Hematopoietic multipotent progenitor cell treated with erythropoietin and hydrocortisone succinate and interleukin-3 and kit ligand, for 4 days (in vitro differentiated cells): ENCODE results near the gene PRKN.

Source experiments
- DNase-seq: peaks from one replicate; pipeline ENCODE4 v3.0.0-alpha.2; 2015

The PRKN gene

GRCh38 chr6:162363757-162364156 lies 363.8 kb downstream of the PRKN start:
- peak; percentile 3 for DNase-seq

GRCh38 chr6:162360901-162361567 lies 366.5 kb downstream of the PRKN start:
- no peak for DNase-seq

- no peak for DNase-seq
Measured at GRCh38 chr6:162358625-162359024, 368.9 kb downstream of the PRKN start.

- no peak for DNase-seq
Measured at GRCh38 chr6:162345051-162345511, 382.5 kb downstream of the PRKN start.

GRCh38 chr6:162344646-162345010 lies 382.9 kb downstream of the PRKN start:
- no peak for DNase-seq

GRCh38 chr6:162343936-162344645 lies 383.5 kb downstream of the PRKN start:
- DNase-seq: no peak

GRCh38 chr6:162343198-162343935 lies 384.2 kb downstream of the PRKN start:
- DNase-seq: no peak

GRCh38 chr6:162337412-162337811 lies 390.2 kb downstream of the PRKN start:
- DNase-seq: no peak

- no peak for DNase-seq
Measured at GRCh38 chr6:162336359-162336758, 391.2 kb downstream of the PRKN start.

GRCh38 chr6:162332365-162332764 lies 395.2 kb downstream of the PRKN start:
- no peak for DNase-seq

- no peak for DNase-seq
Measured at GRCh38 chr6:162331911-162332310, 395.7 kb downstream of the PRKN start.

GRCh38 chr6:162325826-162326225 lies 401.7 kb downstream of the PRKN start:
- DNase-seq: no peak

- DNase-seq: no peak
Measured at GRCh38 chr6:162325051-162325450, 402.5 kb downstream of the PRKN start.

- no peak for DNase-seq
Measured at GRCh38 chr6:162315291-162315690, 412.3 kb downstream of the PRKN start.

- no peak for DNase-seq
Measured at GRCh38 chr6:162313922-162314660, 413.5 kb downstream of the PRKN start.

GRCh38 chr6:162307865-162308264 lies 419.7 kb downstream of the PRKN start:
- DNase-seq: no peak

- no peak for DNase-seq
Measured at GRCh38 chr6:162306616-162307015, 420.9 kb downstream of the PRKN start.

GRCh38 chr6:162301128-162301527 lies 426.4 kb downstream of the PRKN start:
- DNase-seq: no peak

GRCh38 chr6:162294029-162294428 lies 433.5 kb downstream of the PRKN start:
- DNase-seq: peak; percentile 4

GRCh38 chr6:162292915-162293314 lies 434.7 kb downstream of the PRKN start:
- DNase-seq: no peak

- no peak for DNase-seq
Measured at GRCh38 chr6:162290846-162291465, 436.6 kb downstream of the PRKN start.

- no peak for DNase-seq
Measured at GRCh38 chr6:162289972-162290371, 437.6 kb downstream of the PRKN start.

- DNase-seq: no peak
Measured at GRCh38 chr6:162273986-162274385, 453.6 kb downstream of the PRKN start.
